H9 (cell line): Measurements from ENCODE around the gene CDCA7L. TPM values are rescaled to one million over a fixed set of nuclear protein-coding genes. Genes with fewer than 3 reads are reported as not detected.
A peak's percentile ranks its signal among the peaks of the same experiment; 100 is the strongest.

Source experiments
- DNase-seq: peaks from one replicate; pipeline ENCODE4 v3.0.0-alpha.2; 2017
- H2AFZ ChIP-seq: one replicate; pipeline ENCODE4 v1.6.1; 2013; ENCODE audit warnings: mild to moderate bottlenecking, low read length, control low read depth, moderate library complexity
- H2AK5ac ChIP-seq: 2 replicates; pipeline ENCODE4 v1.6.1; 2013; ENCODE audit warnings: low read length, control low read depth, mixed read lengths; ENCODE audit not compliant: insufficient read length
- H2BK120ac ChIP-seq: one replicate; pipeline ENCODE4 v1.6.1; 2013; ENCODE audit warnings: low read depth, mild to moderate bottlenecking, low read length, control low read depth, inconsistent platforms; ENCODE audit not compliant: poor library complexity, severe bottlenecking
- H2BK12ac ChIP-seq: 2 replicates; pipeline ENCODE4 v1.6.1; 2013; ENCODE audit warnings: low read length, control low read depth, mixed read lengths, low read depth; ENCODE audit not compliant: insufficient read length
- H2BK15ac ChIP-seq: 2 replicates; pipeline ENCODE4 v1.6.1; 2013; ENCODE audit warnings: low read depth, low read length, control low read depth
- H2BK20ac ChIP-seq: one replicate; pipeline ENCODE4 v1.6.1; 2013; ENCODE audit warnings: low read depth, mild to moderate bottlenecking, low read length, control low read depth, inconsistent platforms; ENCODE audit not compliant: poor library complexity, severe bottlenecking
- H2BK5ac ChIP-seq: 2 replicates; pipeline ENCODE4 v1.6.1; 2013; ENCODE audit warnings: low read length, control low read depth, mixed read lengths; ENCODE audit not compliant: insufficient read length
- H3K14ac ChIP-seq: 2 replicates; pipeline ENCODE4 v1.6.1; 2013; ENCODE audit warnings: low read length, control low read depth; ENCODE audit not compliant: insufficient read depth
- H3K18ac ChIP-seq: 2 replicates; pipeline ENCODE4 v1.6.1; 2013; ENCODE audit warnings: low read depth, mild to moderate bottlenecking, mixed read lengths, low read length, control low read depth; ENCODE audit not compliant: insufficient read length
- H3K23ac ChIP-seq: 2 replicates; pipeline ENCODE4 v1.6.1; 2013; ENCODE audit warnings: low read length, control low read depth, mixed read lengths, low read depth; ENCODE audit not compliant: insufficient read length
- H3K23me2 ChIP-seq: 2 replicates; pipeline ENCODE4 v1.6.1; 2013; ENCODE audit warnings: low read depth, mild to moderate bottlenecking, mixed read lengths, low read length, control low read depth; ENCODE audit not compliant: insufficient read length, poor library complexity, severe bottlenecking
- H3K27ac ChIP-seq: 2 replicates; pipeline ENCODE4 v1.5.1; 2013; ENCODE audit warnings: low read length, control low read depth, mixed read lengths, low read depth; ENCODE audit not compliant: insufficient read length
- H3K27me3 ChIP-seq: 2 replicates; pipeline ENCODE4 v1.6.1; 2013; ENCODE audit warnings: low read length, control low read depth, inconsistent platforms; ENCODE audit not compliant: insufficient read depth
- H3K4ac ChIP-seq: 2 replicates; pipeline ENCODE4 v1.6.1; 2013; ENCODE audit warnings: low read depth, mild to moderate bottlenecking, control low read depth, inconsistent platforms, low read length, moderate library complexity
- H3K4me1 ChIP-seq: 2 replicates; pipeline ENCODE4 v1.6.1; 2013; ENCODE audit warnings: low read length, control low read depth, inconsistent platforms; ENCODE audit not compliant: insufficient read depth
- H3K4me2 ChIP-seq: 2 replicates; pipeline ENCODE4 v1.6.1; 2013; ENCODE audit warnings: low read length, control low read depth, mixed read lengths; ENCODE audit not compliant: insufficient read length, insufficient read depth
- H3K56ac ChIP-seq: 2 replicates; pipeline ENCODE4 v1.6.1; 2013; ENCODE audit warnings: low read depth, mild to moderate bottlenecking, mixed read lengths, low read length, control low read depth; ENCODE audit not compliant: insufficient read length
- H3K79me1 ChIP-seq: 2 replicates; pipeline ENCODE4 v1.6.1; 2013; ENCODE audit warnings: low read depth, mild to moderate bottlenecking, moderate library complexity, low read length, control low read depth, inconsistent platforms; ENCODE audit not compliant: insufficient read depth, poor library complexity, severe bottlenecking
- H3K79me2 ChIP-seq: 2 replicates; pipeline ENCODE4 v1.6.1; 2013; ENCODE audit warnings: low read length, control low read depth, inconsistent platforms; ENCODE audit not compliant: insufficient read depth
- H3K9ac ChIP-seq: 2 replicates; pipeline ENCODE4 v1.6.1; 2013; ENCODE audit warnings: low read length, control low read depth, mixed read lengths; ENCODE audit not compliant: insufficient read length; ENCODE audit errors: extremely low read depth
- H3K9me3 ChIP-seq: one replicate; pipeline ENCODE4 v1.6.1; 2013; ENCODE audit warnings: low read depth, low read length, inconsistent platforms; ENCODE audit not compliant: control insufficient read depth
- H3T11ph ChIP-seq: one replicate; pipeline ENCODE4 v1.6.1; 2013; ENCODE audit warnings: mild to moderate bottlenecking, low read length, control low read depth, inconsistent platforms
- H4K20me1 ChIP-seq: one replicate; pipeline ENCODE4 v1.6.1; 2013; ENCODE audit not compliant: control insufficient read depth, insufficient read length, insufficient read depth
- H4K5ac ChIP-seq: 2 replicates; pipeline ENCODE4 v1.6.1; 2013; ENCODE audit warnings: low read depth, mild to moderate bottlenecking, mixed read lengths, low read length, control low read depth; ENCODE audit not compliant: insufficient read length
- H4K8ac ChIP-seq: replicated peaks from 2 replicates; pipeline ENCODE4 v1.6.1; 2013; ENCODE audit warnings: low read length, control low read depth, mixed read lengths, low read depth; ENCODE audit not compliant: insufficient read length
- H4K91ac ChIP-seq: 2 replicates; pipeline ENCODE4 v1.6.1; 2013; ENCODE audit warnings: low read depth, mild to moderate bottlenecking, moderate library complexity, mixed read lengths, low read length, control low read depth; ENCODE audit not compliant: insufficient read length
- H3K27ac Mint-ChIP-seq, 3 experiments: 2 replicates in 2 of 3; 3 replicates in 1 of 3; pipeline ENCODE4 v1.8.0; 2020 to 2021; ENCODE audit warnings: mixed read lengths in 3 of 3, mild to moderate bottlenecking in 1 of 3, moderate library complexity in 1 of 3
- H3K27me3 Mint-ChIP-seq: 2 replicates; pipeline ENCODE4 v1.8.0; 2021; ENCODE audit warnings: low read depth, mild to moderate bottlenecking, moderate library complexity, mixed read lengths
- H3K36me3 Mint-ChIP-seq, 3 experiments: 2 replicates in 2 of 3; 3 replicates in 1 of 3; pipeline ENCODE4 v1.8.0; 2020 to 2021; ENCODE audit warnings: low read depth in 3 of 3, mixed read lengths in 3 of 3; ENCODE audit not compliant: insufficient read depth in 1 of 3
- H3K4me1 Mint-ChIP-seq, 2 experiments: 2 replicates each; pipeline ENCODE4 v1.8.0; 2020; ENCODE audit warnings: mixed read lengths in 2 of 2
- H3K4me3 Mint-ChIP-seq, 2 experiments: 2 replicates in 1 of 2; 3 replicates in 1 of 2; pipeline ENCODE4 v1.8.0; 2020 to 2021; ENCODE audit warnings: mild to moderate bottlenecking in 2 of 2, mixed read lengths in 2 of 2, moderate library complexity in 1 of 2
- H3K9me3 Mint-ChIP-seq, 2 experiments: 2 replicates in 1 of 2; 3 replicates in 1 of 2; pipeline ENCODE4 v1.8.0; 2020; ENCODE audit warnings: mild to moderate bottlenecking in 2 of 2, mixed read lengths in 2 of 2, moderate library complexity in 1 of 2
- WGBS: extraction: QIAGEN DNeasy Blood & Tissue Kit; methylation state at CpG from one replicate; pipeline ENCODE4 v1.1.7; 2013; ENCODE audit warnings: missing lambda C conversion rate, low lambda C conversion rate, mixed read lengths; ENCODE audit not compliant: insufficient read length; ENCODE audit errors: extremely low coverage; 5-methylcytosine and 5-hydroxymethylcytosine counted together
- total RNA-seq: library from RNA; stranded (reverse); gene quantifications from 2 replicates; pipeline ENCODE4 v1.2.1, GENCODE V29; 2021
- TF ChIP-seq, protein P1 (sequence below): fragments of 200-600 bp; sonication (generic); conservative IDR thresholded peaks from 3 replicates; pipeline ENCODE4 v1.8.0; 2021; ENCODE audit warnings: antibody characterized with exemption, mild to moderate bottlenecking

Gene CDCA7L
- total RNA-seq, 1 experiment from 2014 or later: 104 TPM

- no peaks in the 10 kb centered on the region for H3K23me2 ChIP-seq
- TF ChIP-seq, protein P1, sequence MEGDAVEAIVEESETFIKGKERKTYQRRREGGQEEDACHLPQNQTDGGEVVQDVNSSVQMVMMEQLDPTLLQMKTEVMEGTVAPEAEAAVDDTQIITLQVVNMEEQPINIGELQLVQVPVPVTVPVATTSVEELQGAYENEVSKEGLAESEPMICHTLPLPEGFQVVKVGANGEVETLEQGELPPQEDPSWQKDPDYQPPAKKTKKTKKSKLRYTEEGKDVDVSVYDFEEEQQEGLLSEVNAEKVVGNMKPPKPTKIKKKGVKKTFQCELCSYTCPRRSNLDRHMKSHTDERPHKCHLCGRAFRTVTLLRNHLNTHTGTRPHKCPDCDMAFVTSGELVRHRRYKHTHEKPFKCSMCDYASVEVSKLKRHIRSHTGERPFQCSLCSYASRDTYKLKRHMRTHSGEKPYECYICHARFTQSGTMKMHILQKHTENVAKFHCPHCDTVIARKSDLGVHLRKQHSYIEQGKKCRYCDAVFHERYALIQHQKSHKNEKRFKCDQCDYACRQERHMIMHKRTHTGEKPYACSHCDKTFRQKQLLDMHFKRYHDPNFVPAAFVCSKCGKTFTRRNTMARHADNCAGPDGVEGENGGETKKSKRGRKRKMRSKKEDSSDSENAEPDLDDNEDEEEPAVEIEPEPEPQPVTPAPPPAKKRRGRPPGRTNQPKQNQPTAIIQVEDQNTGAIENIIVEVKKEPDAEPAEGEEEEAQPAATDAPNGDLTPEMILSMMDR: peak; percentile 47
- no peaks in the 10 kb centered on the region; a peak in 1 of 7 replicates for H3K36me3 Mint-ChIP-seq
These were observed 62.6 kb downstream of the CDCA7L start for GRCh38 chr7:21883069-21883468.

More at GRCh38 chr7:21883069-21883468, 62.6 kb downstream of the CDCA7L start:
- Mint-ChIP-seq H3K9me3 (0 out of 5 replicates have a peak, but pooled peaks cover 0 to under 1% of the 10 kb centered on the region in 2 experiments), H3K4me1 (peaks cover 15 to 17% of the 10 kb centered on the region in 2 experiments), H3K27ac (no peak overlapping the region), H3K4me3 (no peak overlapping the region), H3K27me3 (no peaks in the 10 kb centered on the region)
- no peak for DNase-seq
- no peak overlapping the region for H2AK5ac ChIP-seq
- no peak overlapping the region for H2BK120ac ChIP-seq
- no peak overlapping the region for H3K9ac ChIP-seq
- no peak overlapping the region for H4K5ac ChIP-seq
- no peak overlapping the region for H2BK15ac ChIP-seq
- no peaks in the 10 kb centered on the region for H3K9me3 ChIP-seq
- no peak overlapping the region for H3K18ac ChIP-seq
- H4K20me1 ChIP-seq: no peaks in the 10 kb centered on the region
- no CpG with 5 or more reads among the region's 3 CpGs for WGBS
- no peak overlapping the region for H3K56ac ChIP-seq
- no peaks in the 10 kb centered on the region for H3K27me3 ChIP-seq
- H3K79me2 ChIP-seq: no peaks in the 10 kb centered on the region
- H3K79me1 ChIP-seq: no peaks in the 10 kb centered on the region
- peak overlapping the region; percentile 14 for H2BK20ac ChIP-seq
- H2AFZ ChIP-seq: no peak overlapping the region
- no peak overlapping the region for H3K4ac ChIP-seq
- H3K4me1 ChIP-seq: peaks cover 7% of the 10 kb centered on the region; the same call in 1 of the 2 replicates
- H2BK5ac ChIP-seq: no peak overlapping the region
- no peak overlapping the region for H4K8ac ChIP-seq
- no peak overlapping the region for H3T11ph ChIP-seq
- H3K23ac ChIP-seq: no peak overlapping the region
- no peak overlapping the region for H4K91ac ChIP-seq
- H3K4me2 ChIP-seq: no peak overlapping the region
- no peak overlapping the region for H3K27ac ChIP-seq
- no peak overlapping the region for H2BK12ac ChIP-seq
- no peak overlapping the region for H3K14ac ChIP-seq
